HCT116 (cell line): ENCODE data around the gene CARD14.

Source experiments
- CTCF ChIP-seq, 3 experiments: fragments of 200-600 bp in 1 of 3; sonication (generic) in 1 of 3; IDR thresholded peaks in 2 of 3; conservative IDR thresholded peaks in 1 of 3; 2 replicates each; pipeline ENCODE4 v1.5.1; 2012 to 2017; ENCODE audit warnings: low read depth in 2 of 3, low read length in 2 of 3, antibody characterized with exemption in 1 of 3, borderline replicate concordance in 1 of 3, control low read depth in 1 of 3, mild to moderate bottlenecking in 1 of 3, mixed read lengths in 1 of 3, mixed run types in 1 of 3, moderate library complexity in 1 of 3; ENCODE audit not compliant: insufficient read depth in 1 of 3
- EZH2phosphoT487 ChIP-seq: fragments of 200-600 bp; IDR thresholded peaks from 2 replicates; pipeline ENCODE4 v1.6.1; 2018; ENCODE audit warnings: antibody characterized with exemption, borderline replicate concordance
- POLR2A ChIP-seq: IDR thresholded peaks from 2 replicates; pipeline ENCODE4 v1.7.0; 2011; ENCODE audit warnings: borderline replicate concordance; ENCODE audit not compliant: insufficient read depth, insufficient read length; ENCODE audit errors: extremely low read depth
- RAD21 ChIP-seq: IDR thresholded peaks from 2 replicates; pipeline ENCODE4 v1.6.1; 2012; ENCODE audit warnings: low read depth, mild to moderate bottlenecking
- YY1 ChIP-seq: IDR thresholded peaks from 2 replicates; pipeline ENCODE4 v1.6.1; 2011; ENCODE audit warnings: low read length, low read depth, moderate library complexity, mild to moderate bottlenecking; ENCODE audit not compliant: insufficient replicate concordance; ENCODE audit errors: extremely low read depth
- TF ChIP-seq, protein P1 (sequence below): IDR thresholded peaks from 2 replicates; pipeline ENCODE4 v1.6.1; 2011; ENCODE audit warnings: mild to moderate bottlenecking, low read length, moderate library complexity; ENCODE audit not compliant: insufficient replicate concordance; ENCODE audit errors: extremely low read depth

GRCh38 chr17:80228477-80228876 is 58.6 kb downstream of the CARD14 start:
- TF ChIP-seq YY1 (no peak), EZH2phosphoT487 (no peak), CTCF (IDR thresholded peaks at IDR 0.05 in 2 of 3, conservative IDR thresholded peaks at IDR 0.05 in 1 of 3; ENCODE audit: borderline replicate concordance in 1 of 3, insufficient read depth in 1 of 3, low read depth in 2 of 3, low read length in 2 of 3) (no peak), RAD21 (no peak), POLR2A (no peak)
- TF ChIP-seq, protein P1, sequence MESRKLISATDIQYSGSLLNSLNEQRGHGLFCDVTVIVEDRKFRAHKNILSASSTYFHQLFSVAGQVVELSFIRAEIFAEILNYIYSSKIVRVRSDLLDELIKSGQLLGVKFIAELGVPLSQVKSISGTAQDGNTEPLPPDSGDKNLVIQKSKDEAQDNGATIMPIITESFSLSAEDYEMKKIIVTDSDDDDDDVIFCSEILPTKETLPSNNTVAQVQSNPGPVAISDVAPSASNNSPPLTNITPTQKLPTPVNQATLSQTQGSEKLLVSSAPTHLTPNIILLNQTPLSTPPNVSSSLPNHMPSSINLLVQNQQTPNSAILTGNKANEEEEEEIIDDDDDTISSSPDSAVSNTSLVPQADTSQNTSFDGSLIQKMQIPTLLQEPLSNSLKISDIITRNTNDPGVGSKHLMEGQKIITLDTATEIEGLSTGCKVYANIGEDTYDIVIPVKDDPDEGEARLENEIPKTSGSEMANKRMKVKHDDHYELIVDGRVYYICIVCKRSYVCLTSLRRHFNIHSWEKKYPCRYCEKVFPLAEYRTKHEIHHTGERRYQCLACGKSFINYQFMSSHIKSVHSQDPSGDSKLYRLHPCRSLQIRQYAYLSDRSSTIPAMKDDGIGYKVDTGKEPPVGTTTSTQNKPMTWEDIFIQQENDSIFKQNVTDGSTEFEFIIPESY, result no peak
